OCI-LY1 (cell line): ENCODE data around the gene PAWR.

Experiments
- H2AFZ ChIP-seq: fragments of 200-600 bp; sonication (generic), shearing (Covaris generic); 2 replicates; pipeline ENCODE4 v1.6.0; 2014; ENCODE audit warnings: antibody characterized with exemption, mild to moderate bottlenecking, low read length
- H3F3A ChIP-seq: fragments of 200-600 bp; sonication (generic), shearing (Covaris generic); 2 replicates; pipeline ENCODE4 v1.6.0; 2014; ENCODE audit warnings: mild to moderate bottlenecking, antibody characterized with exemption, low read length, moderate library complexity; ENCODE audit not compliant: insufficient read depth
- H3K27ac ChIP-seq: fragments of 200-600 bp; sonication (generic); 2 replicates; pipeline ENCODE4 v1.5.1; 2014; ENCODE audit warnings: low read length, mixed run types, mild to moderate bottlenecking, low read depth; ENCODE audit not compliant: poor library complexity, severe bottlenecking
- H3K27me3 ChIP-seq: fragments of 200-600 bp; sonication (generic); 2 replicates; pipeline ENCODE4 v1.6.0; 2014; ENCODE audit warnings: antibody characterized with exemption, mild to moderate bottlenecking, low read length, moderate library complexity; ENCODE audit not compliant: insufficient read depth
- H3K36me3 ChIP-seq: fragments of 200-600 bp; sonication (generic); 2 replicates; pipeline ENCODE4 v1.6.1; 2014; ENCODE audit warnings: mild to moderate bottlenecking, antibody characterized with exemption, low read length, moderate library complexity, mixed read lengths; ENCODE audit not compliant: insufficient read depth
- H3K4me1 ChIP-seq: fragments of 200-600 bp; sonication (generic); 2 replicates; pipeline ENCODE4 v1.5.1; 2014; ENCODE audit warnings: mild to moderate bottlenecking, low read length, moderate library complexity; ENCODE audit not compliant: insufficient read depth, severe bottlenecking
- H3K4me2 ChIP-seq: fragments of 200-600 bp; sonication (generic), shearing (Covaris generic); 2 replicates; pipeline ENCODE4 v1.6.1; 2014; ENCODE audit warnings: low read length
- H3K4me3 ChIP-seq: fragments of 200-600 bp; sonication (generic); 2 replicates; pipeline ENCODE4 v1.5.1; 2014; ENCODE audit warnings: low read length, low read depth, mild to moderate bottlenecking, mixed read lengths; ENCODE audit not compliant: poor library complexity, severe bottlenecking
- H3K79me2 ChIP-seq: fragments of 200-600 bp; shearing (Covaris generic); 2 replicates; pipeline ENCODE4 v1.6.1; 2016; ENCODE audit warnings: mixed run types, low read length, mixed read lengths; ENCODE audit not compliant: insufficient read depth
- H3K9ac ChIP-seq: fragments of 200-600 bp; sonication (generic), shearing (Covaris generic); 2 replicates; pipeline ENCODE4 v1.6.1; 2014; ENCODE audit warnings: mild to moderate bottlenecking, low read length, mixed read lengths
- H3K9me2 ChIP-seq: fragments of 200-600 bp; sonication (generic), shearing (Covaris generic); 2 replicates; pipeline ENCODE4 v1.6.1; 2014; ENCODE audit warnings: low read depth, mild to moderate bottlenecking, low read length, mixed read lengths
- H3K9me3 ChIP-seq: fragments of 200-600 bp; shearing (Covaris generic); 2 replicates; pipeline ENCODE4 v1.6.1; 2014; ENCODE audit warnings: low read length, mixed read lengths
- H4K20me1 ChIP-seq: fragments of 200-600 bp; sonication (generic), shearing (Covaris generic); 2 replicates; pipeline ENCODE4 v1.6.0; 2016; ENCODE audit warnings: mild to moderate bottlenecking, low read length; ENCODE audit not compliant: insufficient read depth
- CTCF ChIP-seq: fragments of 200-600 bp; sonication (generic), shearing (Covaris generic); IDR thresholded peaks from 2 replicates; pipeline ENCODE4 v1.5.1; 2017; ENCODE audit warnings: mild to moderate bottlenecking, antibody characterized with exemption, low read length, moderate library complexity, mixed read lengths
- EZH2 ChIP-seq: fragments of 200-600 bp; sonication (generic), shearing (Covaris generic); IDR thresholded peaks from 2 replicates; pipeline ENCODE4 v1.8.0; 2017; ENCODE audit warnings: borderline replicate concordance, mixed run types, mild to moderate bottlenecking, antibody characterized with exemption, low read length, moderate library complexity, mixed read lengths

Gene PAWR

GRCh38 chr12:79553863-79554574, 136.7 kb downstream of the PAWR start:
- no peaks in the 10 kb centered on the region for H4K20me1 ChIP-seq
- H3K9me3 ChIP-seq: no peaks in the 10 kb centered on the region
- H3K4me3 ChIP-seq: no peak overlapping the region
- peaks cover 7% of the 10 kb centered on the region for H3K4me1 ChIP-seq
- H2AFZ ChIP-seq: no peak overlapping the region
- H3K4me2 ChIP-seq: no peak overlapping the region
- H3F3A ChIP-seq: no peaks in the 10 kb centered on the region
- H3K27ac ChIP-seq: no peak overlapping the region
- no peaks in the 10 kb centered on the region for H3K27me3 ChIP-seq
- TF ChIP-seq EZH2: no peak
- TF ChIP-seq CTCF: no peak
- H3K79me2 ChIP-seq: no peaks in the 10 kb centered on the region
- peaks cover 22% of the 10 kb centered on the region for H3K36me3 ChIP-seq
- no peak overlapping the region for H3K9ac ChIP-seq
- H3K9me2 ChIP-seq: no peaks in the 10 kb centered on the region

GRCh38 chr12:79552192-79552591, 138.6 kb downstream of the PAWR start:
- Histone ChIP-seq H3K9me2 (no peaks in the 10 kb centered on the region), H4K20me1 (no peaks in the 10 kb centered on the region), H3K4me3 (no peak overlapping the region), H3K4me2 (no peak overlapping the region), H3K9me3 (no peaks in the 10 kb centered on the region), H3K36me3 (peaks cover 22% of the 10 kb centered on the region), H3K27me3 (no peaks in the 10 kb centered on the region), H3K27ac (no peak overlapping the region), H2AFZ (no peak overlapping the region), H3K4me1 (peaks cover 3% of the 10 kb centered on the region), H3K79me2 (no peaks in the 10 kb centered on the region), H3F3A (no peaks in the 10 kb centered on the region), H3K9ac (no peak overlapping the region)
- TF ChIP-seq EZH2 (no peak), CTCF (no peak)

- Histone ChIP-seq H3F3A (no peaks in the 10 kb centered on the region), H3K9ac (no peak overlapping the region), H3K4me1 (no peaks in the 10 kb centered on the region), H2AFZ (no peak overlapping the region), H3K9me2 (no peaks in the 10 kb centered on the region), H3K4me2 (no peak overlapping the region), H3K4me3 (no peak overlapping the region), H3K27me3 (no peaks in the 10 kb centered on the region), H3K36me3 (peaks cover 22% of the 10 kb centered on the region), H4K20me1 (no peaks in the 10 kb centered on the region), H3K79me2 (no peaks in the 10 kb centered on the region), H3K9me3 (no peaks in the 10 kb centered on the region), H3K27ac (no peak overlapping the region)
- TF ChIP-seq CTCF: no peak
- no peak for TF ChIP-seq EZH2
These were observed 141.1 kb downstream of the PAWR start for GRCh38 chr12:79549531-79550271.
